ENCODE measurements around the gene DENR. TPM values are rescaled to one million over a fixed set of nuclear protein-coding genes. Genes with fewer than 3 reads are reported as not detected.
A peak's percentile ranks its signal among the peaks of the same experiment; 100 is the strongest.
"Not testable (repeated sequence)": the region's sequence is repeated elsewhere in the genome, so short reads cannot be mapped to it uniquely, and the experiment has no call there.

DENR gene
- total RNA-seq = 10 to 100 TPM; 25.4 to 26.4 TPM

- intact Hi-C loops (cut with DNase I) = no loop called here
- DNase-seq = peak; percentile 99
- Histone ChIP-seq H3K27ac (peak within 1 kb of the TSS; percentile 58 to 84 (median 78)), H3K4me1 (peaks cover 11% of the 10 kb centered on the region), H3K9me3 (no peaks in the 10 kb centered on the region), H3K36me3 (replicated peaks in 1 of 2; ENCODE audit: insufficient read depth in 1 of 2, low read depth in 2 of 2) (peaks cover 0 to 11% of the 10 kb centered on the region in 2 donors), H3K4me3 (peak within 1 kb of the TSS; percentile 92 to 96), H3K27me3 (no peaks in the 10 kb centered on the region)
- WGBS, 2 donors = 0 to 1% methylated on average over 30 to 73 of the region's 73 CpGs
- peak; percentile 67 to 91 (median 90) for TF ChIP-seq POLR2A (IDR thresholded peaks at IDR 0.05)
- TF ChIP-seq CTCF (IDR thresholded peaks at IDR 0.05) = peak; percentile 41 to 94 (median 87)
- ATAC-seq = peak; percentile 99
Measured at GRCh38 chr12:122752464-122753318, at the start of gene DENR. DENR (plus strand) TSS chr12:122752824; CDS start chr12:122753702, 878 bp downstream.

GRCh38 chr12:122702890-122703611 lies 49.6 kb upstream of the DENR start, which contains the start of gene HCAR2:
HCAR2 (minus strand) TSS chr12:122703357; CDS start chr12:122703283, 74 bp downstream.
- intact Hi-C loops (cut with DNase I); H3K9me3 ChIP-seq; H3K4me1 ChIP-seq; H3K36me3 ChIP-seq (replicated peaks in 1 of 2; ENCODE audit: insufficient read depth in 1 of 2, low read depth in 2 of 2); ATAC-seq; H3K27ac ChIP-seq; H3K27me3 ChIP-seq; H3K4me3 ChIP-seq: not testable (repeated sequence)
- DNase-seq = peak in 1 of 4 donors; percentile 20
- 65 to 67% methylated on average over 16 to 22 of the region's 22 CpGs for WGBS, 2 donors

- ATAC-seq; H3K9me3 ChIP-seq; H3K4me3 ChIP-seq; intact Hi-C loops (cut with DNase I); H3K4me1 ChIP-seq; DNase-seq; H3K27ac ChIP-seq; H3K27me3 ChIP-seq; H3K36me3 ChIP-seq (replicated peaks in 1 of 2; ENCODE audit: insufficient read depth in 1 of 2, low read depth in 2 of 2): not testable (repeated sequence)
- WGBS, 2 donors = 73 to 91% methylated on average over 3 of the region's 3 CpGs
Measured at GRCh38 chr12:122703841-122704240, 48.8 kb upstream of the DENR start.

- H3K4me3 ChIP-seq; DNase-seq; intact Hi-C loops (cut with DNase I); H3K9me3 ChIP-seq; H3K36me3 ChIP-seq (replicated peaks in 1 of 2; ENCODE audit: insufficient read depth in 1 of 2, low read depth in 2 of 2); H3K27me3 ChIP-seq; ATAC-seq; H3K27ac ChIP-seq; H3K4me1 ChIP-seq: not testable (repeated sequence)
- WGBS, 2 donors = no CpG with 5 or more reads among the region's 3 CpGs
Measured at GRCh38 chr12:122709287-122709686, 43.3 kb upstream of the DENR start.

GRCh38 chr12:122710341-122710740 lies 42.3 kb upstream of the DENR start:
- H3K4me3 ChIP-seq; H3K27me3 ChIP-seq; DNase-seq; intact Hi-C loops (cut with DNase I); H3K27ac ChIP-seq; H3K9me3 ChIP-seq; H3K4me1 ChIP-seq; ATAC-seq; H3K36me3 ChIP-seq (replicated peaks in 1 of 2; ENCODE audit: insufficient read depth in 1 of 2, low read depth in 2 of 2): not testable (repeated sequence)
- 63% methylated on average over 2 of the region's 2 CpGs for WGBS, 2 donors

GRCh38 chr12:122711266-122711665 lies 41.4 kb upstream of the DENR start:
- H3K4me3 ChIP-seq; intact Hi-C loops (cut with DNase I); H3K9me3 ChIP-seq; H3K36me3 ChIP-seq (replicated peaks in 1 of 2; ENCODE audit: insufficient read depth in 1 of 2, low read depth in 2 of 2); H3K27me3 ChIP-seq; H3K4me1 ChIP-seq; H3K27ac ChIP-seq; ATAC-seq; DNase-seq: not testable (repeated sequence)
- 44 to 57% methylated on average over 1 of the region's 1 CpG for WGBS, 2 donors

GRCh38 chr12:122713491-122714188 lies 39.0 kb upstream of the DENR start:
- H3K36me3 ChIP-seq (replicated peaks in 1 of 2; ENCODE audit: insufficient read depth in 1 of 2, low read depth in 2 of 2); H3K9me3 ChIP-seq; ATAC-seq; H3K27me3 ChIP-seq; intact Hi-C loops (cut with DNase I); DNase-seq; H3K27ac ChIP-seq; H3K4me3 ChIP-seq; H3K4me1 ChIP-seq: not testable (repeated sequence)
- 49 to 58% methylated on average over 3 to 4 of the region's 10 CpGs for WGBS, 2 donors

- 64 to 76% methylated on average over 5 to 6 of the region's 6 CpGs for WGBS, 2 donors
- H3K9me3 ChIP-seq; DNase-seq; ATAC-seq; H3K4me3 ChIP-seq; H3K4me1 ChIP-seq; intact Hi-C loops (cut with DNase I); H3K27me3 ChIP-seq; H3K27ac ChIP-seq; H3K36me3 ChIP-seq (replicated peaks in 1 of 2; ENCODE audit: insufficient read depth in 1 of 2, low read depth in 2 of 2): not testable (repeated sequence)
Measured at GRCh38 chr12:122715211-122715610, 37.4 kb upstream of the DENR start.

- H3K4me1 ChIP-seq; H3K4me3 ChIP-seq; intact Hi-C loops (cut with DNase I); H3K9me3 ChIP-seq; ATAC-seq; H3K27me3 ChIP-seq; H3K36me3 ChIP-seq (replicated peaks in 1 of 2; ENCODE audit: insufficient read depth in 1 of 2, low read depth in 2 of 2); DNase-seq; H3K27ac ChIP-seq: not testable (repeated sequence)
- WGBS, 2 donors = 60 to 65% methylated on average over 9 of the region's 10 CpGs
Measured at GRCh38 chr12:122716658-122717057, 36.0 kb upstream of the DENR start, which contains the start of gene HCAR3. HCAR3 (minus strand) TSS chr12:122716811; CDS start chr12:122716737, 74 bp downstream.

Data from body of pancreas (tissue), 4 donors.